ENCODE data around the gene HEXD.

HEXD gene

DNA sequence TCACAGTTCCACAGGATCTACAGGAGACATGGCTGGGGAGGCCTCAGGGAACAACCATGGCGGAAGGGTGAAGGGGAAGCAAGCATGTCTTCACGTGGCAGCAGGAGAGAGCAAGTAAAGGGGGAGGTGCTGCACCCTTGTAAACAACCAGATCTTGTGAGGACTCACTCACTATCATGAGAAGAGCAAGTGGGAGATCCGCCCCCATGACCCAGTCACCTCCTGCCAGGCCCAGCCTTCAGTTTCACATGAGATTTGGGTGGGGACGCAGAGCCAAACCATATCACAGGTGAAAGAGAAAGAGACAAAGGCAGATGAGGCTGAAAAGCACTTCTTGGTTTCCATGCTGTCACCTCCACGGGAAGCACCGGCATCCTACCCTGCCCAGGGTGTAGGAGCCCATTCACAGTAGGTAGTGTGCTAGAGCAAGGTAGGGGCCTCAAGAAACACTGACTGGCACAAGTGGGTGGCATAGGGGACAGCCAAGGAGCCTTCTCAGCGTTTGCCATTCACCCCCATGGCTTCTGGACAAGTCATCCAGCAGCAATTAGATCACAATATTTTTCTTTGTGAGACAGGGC lies 47.0 kb downstream of the HEXD start:
- DNase-seq (ENCODE audit: low read depth): no peak
- H3K4me3 ChIP-seq (ENCODE audit: low read length): no peak overlapping the region
- TF ChIP-seq, protein P1, sequence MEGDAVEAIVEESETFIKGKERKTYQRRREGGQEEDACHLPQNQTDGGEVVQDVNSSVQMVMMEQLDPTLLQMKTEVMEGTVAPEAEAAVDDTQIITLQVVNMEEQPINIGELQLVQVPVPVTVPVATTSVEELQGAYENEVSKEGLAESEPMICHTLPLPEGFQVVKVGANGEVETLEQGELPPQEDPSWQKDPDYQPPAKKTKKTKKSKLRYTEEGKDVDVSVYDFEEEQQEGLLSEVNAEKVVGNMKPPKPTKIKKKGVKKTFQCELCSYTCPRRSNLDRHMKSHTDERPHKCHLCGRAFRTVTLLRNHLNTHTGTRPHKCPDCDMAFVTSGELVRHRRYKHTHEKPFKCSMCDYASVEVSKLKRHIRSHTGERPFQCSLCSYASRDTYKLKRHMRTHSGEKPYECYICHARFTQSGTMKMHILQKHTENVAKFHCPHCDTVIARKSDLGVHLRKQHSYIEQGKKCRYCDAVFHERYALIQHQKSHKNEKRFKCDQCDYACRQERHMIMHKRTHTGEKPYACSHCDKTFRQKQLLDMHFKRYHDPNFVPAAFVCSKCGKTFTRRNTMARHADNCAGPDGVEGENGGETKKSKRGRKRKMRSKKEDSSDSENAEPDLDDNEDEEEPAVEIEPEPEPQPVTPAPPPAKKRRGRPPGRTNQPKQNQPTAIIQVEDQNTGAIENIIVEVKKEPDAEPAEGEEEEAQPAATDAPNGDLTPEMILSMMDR (conservative IDR thresholded peaks at IDR 0.05; ENCODE audit: low read length): no peak

- TF ChIP-seq, protein P1 (conservative IDR thresholded peaks at IDR 0.05; ENCODE audit: low read length): no peak
- no peak overlapping the region for H3K4me3 ChIP-seq (ENCODE audit: low read length)
- no peak for DNase-seq (ENCODE audit: low read depth)
Measured at GRCh38 chr17:82468692-82469091, 50.5 kb downstream of the HEXD start.

- no peak for DNase-seq (ENCODE audit: low read depth)
- TF ChIP-seq, protein P1 (conservative IDR thresholded peaks at IDR 0.05; ENCODE audit: low read length): no peak
- H3K4me3 ChIP-seq (ENCODE audit: low read length): no peak overlapping the region
Measured at GRCh38 chr17:82470065-82470464, 51.9 kb downstream of the HEXD start.

DNA sequence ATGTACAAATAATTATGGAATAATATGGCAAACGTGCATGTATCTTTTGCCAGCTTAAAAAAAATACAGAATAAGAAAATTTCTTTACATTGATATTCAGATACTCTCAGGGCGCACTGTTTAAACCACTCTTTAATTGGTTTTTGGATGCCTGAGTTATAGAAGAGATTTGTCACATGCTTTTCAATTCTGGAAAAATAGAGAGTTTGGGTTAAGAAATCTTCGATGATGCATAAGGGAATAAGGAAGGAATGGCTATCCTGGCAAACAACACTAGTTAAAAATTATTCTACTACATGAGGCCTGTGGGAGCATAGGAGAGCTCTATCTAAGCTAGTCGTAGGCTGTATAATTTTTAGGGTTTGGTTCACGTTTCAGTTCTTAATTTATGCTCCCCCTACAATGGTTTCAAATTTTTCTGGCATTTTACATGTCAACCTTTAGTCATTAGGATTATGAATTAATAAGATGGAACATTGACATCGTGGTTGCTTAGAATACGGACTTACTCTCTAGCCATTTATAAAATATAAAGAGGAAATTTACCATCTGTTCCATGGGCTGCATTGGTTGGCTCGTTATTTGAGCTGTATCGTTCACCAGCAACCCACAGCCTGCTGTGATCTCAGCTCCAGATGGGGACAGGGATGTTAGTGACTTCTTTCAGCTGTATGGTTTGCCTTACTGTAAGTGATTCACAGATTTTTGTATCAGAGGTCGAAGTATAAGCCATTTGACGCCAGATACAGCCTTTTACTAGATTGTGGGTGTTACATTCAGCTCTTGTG lies 56.3 kb downstream of the HEXD start:
- no peak overlapping the region for H3K4me3 ChIP-seq (ENCODE audit: low read length)
- TF ChIP-seq, protein P1 (conservative IDR thresholded peaks at IDR 0.05; ENCODE audit: low read length): no peak
- no peak for DNase-seq (ENCODE audit: low read depth)

- H3K4me3 ChIP-seq (ENCODE audit: low read length): no peak overlapping the region
- TF ChIP-seq, protein P1 (conservative IDR thresholded peaks at IDR 0.05; ENCODE audit: low read length): no peak
- DNase-seq (ENCODE audit: low read depth): no peak
Measured at GRCh38 chr17:82475458-82475857, 57.3 kb downstream of the HEXD start.

GRCh38 chr17:82477934-82478333 lies 59.8 kb downstream of the HEXD start:
- no peak for DNase-seq (ENCODE audit: low read depth)
- no peak overlapping the region for H3K4me3 ChIP-seq (ENCODE audit: low read length)
- TF ChIP-seq, protein P1 (conservative IDR thresholded peaks at IDR 0.05; ENCODE audit: low read length): no peak

- H3K4me3 ChIP-seq (ENCODE audit: low read length): no peak overlapping the region
- TF ChIP-seq, protein P1 (conservative IDR thresholded peaks at IDR 0.05; ENCODE audit: low read length): no peak
- no peak for DNase-seq (ENCODE audit: low read depth)
Measured at GRCh38 chr17:82479602-82480001, 61.5 kb downstream of the HEXD start.

Data from AG10803 (cell line).